GM21390 (cell line): ENCODE results near the gene CCDC136.

Experiments
- ATAC-seq: cut with Tn5 transposase; IDR thresholded peaks from one replicate; pipeline ENCODE4 v1.9.1; 2021; ENCODE audit not compliant: unreplicated experiment

CCDC136 gene

DNA sequence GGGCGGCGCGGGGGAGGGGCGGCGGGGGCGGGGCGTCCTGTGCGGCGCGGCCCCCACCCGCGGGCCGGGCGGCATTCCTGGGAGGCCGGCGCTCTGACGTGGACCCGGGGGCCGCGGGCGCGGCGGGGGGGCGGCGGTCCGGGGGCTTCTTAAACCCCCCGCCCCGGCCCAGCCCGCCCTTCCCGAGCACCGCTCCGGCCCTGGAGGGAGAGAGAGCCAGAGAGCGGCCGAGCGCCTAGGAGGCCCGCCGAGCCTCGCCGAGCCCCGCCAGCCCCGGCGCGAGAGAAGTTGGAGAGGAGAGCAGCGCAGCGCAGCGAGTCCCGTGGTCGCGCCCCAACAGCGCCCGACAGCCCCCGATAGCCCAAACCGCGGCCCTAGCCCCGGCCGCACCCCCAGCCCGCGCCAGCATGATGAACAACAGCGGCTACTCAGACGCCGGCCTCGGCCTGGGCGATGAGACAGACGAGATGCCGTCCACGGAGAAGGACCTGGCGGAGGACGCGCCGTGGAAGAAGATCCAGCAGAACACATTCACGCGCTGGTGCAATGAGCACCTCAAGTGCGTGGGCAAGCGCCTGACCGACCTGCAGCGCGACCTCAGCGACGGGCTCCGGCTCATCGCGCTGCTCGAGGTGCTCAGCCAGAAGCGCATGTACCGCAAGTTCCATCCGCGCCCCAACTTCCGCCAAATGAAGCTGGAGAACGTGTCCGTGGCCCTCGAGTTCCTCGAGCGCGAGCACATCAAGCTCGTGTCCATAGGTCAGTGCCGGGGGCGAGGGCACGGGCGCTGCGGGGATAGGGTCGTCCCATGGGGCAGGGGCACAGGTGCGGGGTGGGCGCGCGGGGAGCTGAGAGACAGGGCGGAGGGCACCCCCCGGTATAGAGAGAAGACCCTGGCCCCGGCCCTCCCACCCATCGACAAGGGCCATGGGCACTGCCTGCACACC lies 38.7 kb downstream of the CCDC136 start, which contains the start of gene FLNC:
FLNC (plus strand) TSS at position 176 of the 947 bp plus-strand sequence; CDS start at position 408, 232 bp downstream.
- no peak for ATAC-seq

GRCh38 chr7:128831178-128831993 lies 39.6 kb downstream of the CCDC136 start:
- ATAC-seq, result no peak

- no peak for ATAC-seq
Measured at GRCh38 chr7:128831994-128832879, 40.5 kb downstream of the CCDC136 start.

GRCh38 chr7:128832880-128833147 lies 41.0 kb downstream of the CCDC136 start:
- ATAC-seq, result no peak

DNA sequence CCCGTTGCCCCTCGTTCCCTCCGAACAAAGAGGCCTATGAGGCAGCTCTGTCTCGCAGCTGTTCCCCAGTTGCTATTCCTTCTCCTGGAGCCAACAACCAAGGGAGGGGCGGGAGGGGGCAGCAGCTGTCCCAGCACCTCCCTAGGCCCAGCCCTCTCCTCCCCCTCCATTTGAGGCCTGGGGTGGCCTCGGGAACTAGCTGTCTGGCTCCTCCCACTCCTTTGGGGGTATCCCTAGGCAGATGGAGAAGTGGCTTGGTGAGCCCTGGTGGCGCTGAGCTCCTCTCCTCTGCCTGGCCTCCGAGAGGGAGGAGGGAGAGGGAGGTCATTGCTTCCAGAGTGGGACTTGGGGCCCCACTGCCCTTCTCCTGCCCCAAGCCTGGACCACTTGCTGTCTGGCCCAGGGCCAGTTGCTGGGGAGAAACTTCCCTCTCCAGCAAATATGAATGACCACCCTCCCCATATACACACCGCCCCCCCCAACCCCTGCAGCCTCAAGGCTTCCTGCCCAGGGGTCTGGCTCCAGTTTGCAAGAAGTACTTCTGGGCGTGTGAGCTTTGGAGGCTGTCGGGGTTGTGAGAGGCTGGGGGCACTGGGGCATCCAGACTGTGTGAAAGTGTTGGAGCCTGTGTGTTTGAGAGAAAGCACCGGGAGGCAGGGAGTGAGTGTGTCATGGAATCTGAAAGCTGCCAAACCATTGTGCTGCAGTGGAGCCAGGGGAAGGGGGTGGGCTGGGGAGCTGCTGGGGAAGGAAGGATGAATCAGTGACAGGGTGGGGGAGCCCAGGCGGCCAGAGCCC lies 41.6 kb downstream of the CCDC136 start:
- no peak for ATAC-seq

- ATAC-seq, result no peak
Measured at GRCh38 chr7:128833946-128834325, 42.2 kb downstream of the CCDC136 start.

DNA sequence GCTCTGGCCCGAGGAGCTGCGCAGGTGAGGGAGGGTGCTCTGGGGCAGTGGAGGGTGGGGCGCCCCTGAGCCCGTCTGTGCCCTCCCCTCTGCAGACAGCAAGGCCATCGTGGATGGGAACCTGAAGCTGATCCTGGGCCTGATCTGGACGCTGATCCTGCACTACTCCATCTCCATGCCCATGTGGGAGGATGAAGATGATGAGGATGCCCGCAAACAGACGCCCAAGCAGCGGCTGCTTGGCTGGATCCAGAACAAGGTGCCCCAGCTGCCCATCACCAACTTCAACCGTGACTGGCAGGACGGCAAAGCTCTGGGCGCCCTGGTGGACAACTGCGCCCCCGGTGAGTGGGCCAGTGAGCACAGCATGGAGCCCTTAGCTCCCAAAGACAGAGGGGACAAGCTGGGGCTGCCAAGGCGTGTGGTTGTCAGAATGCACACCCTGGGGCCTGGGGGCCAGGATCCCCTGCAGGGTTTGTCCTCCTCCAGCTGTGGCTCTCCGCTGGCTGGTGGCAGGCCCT lies 43.5 kb downstream of the CCDC136 start:
- ATAC-seq, result no peak

GRCh38 chr7:128835790-128836641 lies 44.2 kb downstream of the CCDC136 start:
- ATAC-seq, result no peak

GRCh38 chr7:128836729-128837348 lies 45.1 kb downstream of the CCDC136 start:
- ATAC-seq, result no peak

DNA sequence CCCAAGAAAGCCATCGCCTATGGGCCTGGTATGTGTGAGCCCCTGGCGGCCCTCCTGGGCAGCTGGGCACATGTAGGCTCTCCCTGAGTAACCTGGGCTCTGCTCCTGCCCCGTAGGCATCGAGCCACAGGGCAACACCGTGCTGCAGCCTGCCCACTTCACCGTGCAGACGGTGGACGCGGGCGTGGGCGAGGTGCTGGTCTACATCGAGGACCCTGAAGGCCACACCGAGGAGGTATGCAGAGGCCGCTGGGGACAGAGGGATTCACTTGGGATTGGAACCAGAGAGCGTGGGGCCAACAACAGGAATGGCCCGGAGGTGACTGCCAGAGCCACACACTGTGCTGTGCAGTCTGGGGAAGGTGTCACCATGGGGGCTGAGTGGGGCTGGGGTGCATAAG lies 45.8 kb downstream of the CCDC136 start:
- ATAC-seq, result no peak

DNA sequence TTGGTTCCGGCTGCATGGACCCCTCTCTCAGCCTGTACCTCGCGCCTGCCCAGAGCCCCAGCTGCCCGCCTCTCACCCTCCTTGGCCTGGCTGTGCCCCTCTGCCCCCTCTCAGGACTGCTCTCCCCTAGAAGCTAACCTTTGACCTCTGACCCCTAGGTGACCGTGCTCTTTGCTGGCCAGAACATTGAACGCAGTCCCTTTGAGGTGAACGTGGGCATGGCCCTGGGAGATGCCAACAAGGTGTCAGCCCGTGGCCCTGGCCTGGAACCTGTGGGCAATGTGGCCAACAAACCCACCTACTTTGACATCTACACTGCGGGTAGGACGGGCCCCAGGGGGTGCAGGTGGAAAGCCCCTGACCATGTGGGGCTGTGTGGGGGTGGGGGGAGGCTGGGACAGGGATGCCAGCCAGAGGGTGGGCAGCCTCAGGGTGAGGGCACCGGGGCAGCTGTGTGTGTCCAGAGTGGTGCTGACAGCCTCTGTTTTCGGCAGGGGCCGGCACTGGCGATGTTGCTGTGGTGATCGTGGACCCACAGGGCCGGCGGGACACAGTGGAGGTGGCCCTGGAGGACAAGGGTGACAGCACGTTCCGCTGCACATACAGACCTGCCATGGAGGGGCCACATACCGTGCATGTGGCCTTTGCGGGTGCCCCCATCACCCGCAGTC lies 46.5 kb downstream of the CCDC136 start:
- ATAC-seq, result no peak

- no peak for ATAC-seq
Measured at GRCh38 chr7:128838981-128839731, 47.4 kb downstream of the CCDC136 start.

DNA sequence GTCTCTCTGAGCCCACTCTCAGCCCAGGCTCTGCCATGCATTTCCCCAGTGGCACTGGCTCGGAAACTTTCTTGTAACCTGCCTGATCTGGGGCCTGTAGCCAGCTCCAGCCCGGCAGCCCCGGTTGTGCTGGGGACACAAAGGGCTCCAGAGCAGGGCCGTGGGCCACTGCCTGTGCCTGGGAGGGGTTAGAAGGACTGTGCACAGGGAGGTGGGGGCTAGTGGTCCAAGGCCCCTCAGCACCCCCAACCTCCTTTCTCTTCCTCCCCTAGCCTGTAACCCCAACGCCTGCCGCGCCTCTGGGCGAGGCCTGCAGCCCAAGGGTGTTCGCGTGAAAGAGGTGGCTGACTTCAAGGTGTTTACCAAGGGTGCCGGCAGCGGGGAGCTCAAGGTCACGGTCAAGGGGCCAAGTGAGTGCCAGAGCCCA lies 48.0 kb downstream of the CCDC136 start:
- ATAC-seq, result no peak

DNA sequence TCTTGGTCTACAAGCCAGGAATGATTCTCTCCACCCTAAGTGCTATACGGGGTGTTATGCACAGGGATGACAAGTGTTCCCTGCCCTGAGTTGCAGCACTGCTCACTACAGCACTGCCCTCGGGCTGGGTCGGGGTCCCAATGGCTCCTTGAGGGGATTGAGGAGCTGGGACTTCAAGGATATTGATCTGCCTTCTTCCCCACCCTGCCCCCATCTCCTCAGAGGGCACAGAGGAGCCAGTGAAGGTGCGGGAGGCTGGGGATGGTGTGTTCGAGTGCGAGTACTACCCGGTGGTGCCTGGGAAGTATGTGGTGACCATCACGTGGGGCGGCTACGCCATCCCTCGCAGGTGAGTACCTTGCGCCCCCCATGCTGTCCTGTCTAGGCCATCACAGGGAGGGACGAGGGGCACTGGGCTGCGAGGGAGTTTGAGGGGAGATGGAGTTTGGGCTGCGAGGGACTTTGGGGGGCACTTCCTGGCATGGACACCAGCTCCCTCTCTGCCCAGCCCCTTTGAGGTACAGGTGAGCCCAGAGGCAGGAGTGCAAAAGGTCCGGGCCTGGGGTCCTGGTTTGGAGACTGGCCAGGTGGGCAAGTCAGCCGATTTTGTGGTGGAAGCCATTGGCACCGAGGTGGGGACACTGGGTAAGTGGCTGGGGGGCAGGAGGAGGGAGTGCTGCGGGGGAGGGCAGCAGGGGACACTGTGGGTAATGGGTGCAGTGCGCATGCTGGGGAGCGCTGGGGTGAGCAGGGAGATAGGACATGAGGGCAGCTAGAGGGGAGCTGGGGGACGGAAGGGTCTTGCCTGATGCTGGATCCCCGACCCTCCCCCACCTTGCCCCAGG lies 48.8 kb downstream of the CCDC136 start:
- no peak for ATAC-seq

- ATAC-seq, result no peak
Measured at GRCh38 chr7:128841171-128841690, 49.5 kb downstream of the CCDC136 start.
